Osteoblast (primary cell): ENCODE measurements around the gene TAF6L. TPM values are rescaled to one million over a fixed set of nuclear protein-coding genes. Genes with fewer than 3 reads are reported as not detected.
A peak's percentile ranks its signal among the peaks of the same experiment; 100 is the strongest.

Source experiments
- DNase-seq: peaks from one replicate; pipeline ENCODE4 v3.0.0; 2011; ENCODE audit warnings: low spot score, mixed read lengths; ENCODE audit not compliant: insufficient read length; ENCODE audit errors: missing footprints
- H2AFZ ChIP-seq: 2 replicates; pipeline ENCODE4 v1.6.0; 2011; ENCODE audit warnings: mild to moderate bottlenecking, low read length
- H3K27ac ChIP-seq: 2 replicates; pipeline ENCODE4 v1.5.1; 2011; ENCODE audit warnings: mild to moderate bottlenecking, low read depth, low read length, moderate library complexity
- H3K27me3 ChIP-seq: 2 replicates; pipeline ENCODE4 v1.6.0; 2012; ENCODE audit warnings: mild to moderate bottlenecking, control low read depth, inconsistent platforms, low read length, moderate library complexity; ENCODE audit not compliant: insufficient read depth
- H3K36me3 ChIP-seq: 2 replicates; pipeline ENCODE4 v1.5.1; 2011; ENCODE audit warnings: mild to moderate bottlenecking, low read length, control low read depth, moderate library complexity; ENCODE audit not compliant: insufficient read depth
- H3K4me1 ChIP-seq: 2 replicates; pipeline ENCODE4 v1.5.1; 2011; ENCODE audit warnings: mild to moderate bottlenecking, low read length, control low read depth, moderate library complexity; ENCODE audit not compliant: insufficient read depth
- H3K4me2 ChIP-seq: 2 replicates; pipeline ENCODE4 v1.6.0; 2011; ENCODE audit warnings: mild to moderate bottlenecking, low read length; ENCODE audit not compliant: insufficient read depth
- H3K4me3 ChIP-seq: fragments of 200-600 bp; sonication (generic); 3 replicates; pipeline ENCODE4 v1.5.1; 2012; ENCODE audit warnings: mild to moderate bottlenecking, low read length, inconsistent platforms; ENCODE audit not compliant: insufficient read depth
- H3K79me2 ChIP-seq: 2 replicates; pipeline ENCODE4 v1.6.0; 2012; ENCODE audit warnings: mild to moderate bottlenecking, low read length, control low read depth, inconsistent platforms; ENCODE audit not compliant: insufficient read depth
- H3K9me3 ChIP-seq: 2 replicates; pipeline ENCODE4 v1.5.1; 2011; ENCODE audit warnings: low read depth, low read length, control low read depth
- H4K20me1 ChIP-seq: 2 replicates; pipeline ENCODE4 v1.6.0; 2012; ENCODE audit warnings: mild to moderate bottlenecking, low read length, control low read depth; ENCODE audit not compliant: insufficient read depth
- CTCF ChIP-seq: IDR thresholded peaks from 2 replicates; pipeline ENCODE4 v1.5.1; 2011; ENCODE audit warnings: mild to moderate bottlenecking, low read depth, low read length, moderate library complexity; ENCODE audit errors: extremely low read depth
- total RNA-seq: library from RNA; depleted of rRNA; stranded (reverse); fragments of >200 nt; gene quantifications from 2 replicates; pipeline ENCODE4 v1.2.3, GENCODE V29; 2012

Gene TAF6L
- total RNA-seq, 1 donor = 22.1 TPM

GRCh38 chr11:62770778-62771143 is 435 bp upstream of the TAF6L start:
- peaks cover 18% of the 10 kb centered on the region for H3K4me1 ChIP-seq
- peaks cover 24% of the 10 kb centered on the region for H3K36me3 ChIP-seq
- H3K9me3 ChIP-seq = no peaks in the 10 kb centered on the region
- peak; percentile 66 for DNase-seq
- H2AFZ ChIP-seq = peak overlapping the region; percentile 95
- peak overlapping the region; percentile 90 for H3K27ac ChIP-seq
- TF ChIP-seq CTCF = no peak
- peak overlapping the region; percentile 84 for H3K4me3 ChIP-seq
- H3K27me3 ChIP-seq = no peaks in the 10 kb centered on the region
- no peaks in the 10 kb centered on the region for H4K20me1 ChIP-seq
- peak overlapping the region; percentile 87 for H3K4me2 ChIP-seq
- H3K79me2 ChIP-seq = peaks cover 19% of the 10 kb centered on the region

- no peak overlapping the region for H3K4me3 ChIP-seq
- peaks cover 7% of the 10 kb centered on the region for H3K36me3 ChIP-seq
- no peaks in the 10 kb centered on the region for H3K27me3 ChIP-seq
- no peaks in the 10 kb centered on the region for H4K20me1 ChIP-seq
- no peak for TF ChIP-seq CTCF
- no peak overlapping the region for H3K27ac ChIP-seq
- H3K4me1 ChIP-seq = peaks cover 18% of the 10 kb centered on the region
- peak; percentile 49 for DNase-seq
- H2AFZ ChIP-seq = no peak overlapping the region
- peaks cover 19% of the 10 kb centered on the region for H3K79me2 ChIP-seq
- no peak overlapping the region for H3K4me2 ChIP-seq
- no peaks in the 10 kb centered on the region for H3K9me3 ChIP-seq
Measured at GRCh38 chr11:62774407-62774806, 3.2 kb downstream of the TAF6L start.

- Histone ChIP-seq H2AFZ (no peak overlapping the region), H3K4me1 (peaks cover 9% of the 10 kb centered on the region), H3K79me2 (peaks cover 19% of the 10 kb centered on the region), H3K27me3 (no peaks in the 10 kb centered on the region), H3K36me3 (peaks cover 7% of the 10 kb centered on the region), H4K20me1 (no peaks in the 10 kb centered on the region), H3K4me2 (no peak overlapping the region), H3K9me3 (no peaks in the 10 kb centered on the region), H3K4me3 (no peak overlapping the region), H3K27ac (no peak overlapping the region)
- no peak for TF ChIP-seq CTCF
- DNase-seq = no peak
Measured at GRCh38 chr11:62775646-62776045, 4.5 kb downstream of the TAF6L start.

- Histone ChIP-seq H3K4me3 (no peak overlapping the region), H3K4me1 (no peaks in the 10 kb centered on the region), H2AFZ (peak overlapping the region; percentile 20), H3K27me3 (no peaks in the 10 kb centered on the region), H3K4me2 (no peak overlapping the region), H3K36me3 (peaks cover 13% of the 10 kb centered on the region), H3K79me2 (peaks cover 9% of the 10 kb centered on the region), H3K27ac (no peak overlapping the region), H4K20me1 (no peaks in the 10 kb centered on the region), H3K9me3 (no peaks in the 10 kb centered on the region)
- peak; percentile 84 for DNase-seq
- TF ChIP-seq CTCF = no peak
Measured at GRCh38 chr11:62777389-62777788, 6.2 kb downstream of the TAF6L start.
